Measurements from ENCODE around the gene LMBR1.

DNA sequence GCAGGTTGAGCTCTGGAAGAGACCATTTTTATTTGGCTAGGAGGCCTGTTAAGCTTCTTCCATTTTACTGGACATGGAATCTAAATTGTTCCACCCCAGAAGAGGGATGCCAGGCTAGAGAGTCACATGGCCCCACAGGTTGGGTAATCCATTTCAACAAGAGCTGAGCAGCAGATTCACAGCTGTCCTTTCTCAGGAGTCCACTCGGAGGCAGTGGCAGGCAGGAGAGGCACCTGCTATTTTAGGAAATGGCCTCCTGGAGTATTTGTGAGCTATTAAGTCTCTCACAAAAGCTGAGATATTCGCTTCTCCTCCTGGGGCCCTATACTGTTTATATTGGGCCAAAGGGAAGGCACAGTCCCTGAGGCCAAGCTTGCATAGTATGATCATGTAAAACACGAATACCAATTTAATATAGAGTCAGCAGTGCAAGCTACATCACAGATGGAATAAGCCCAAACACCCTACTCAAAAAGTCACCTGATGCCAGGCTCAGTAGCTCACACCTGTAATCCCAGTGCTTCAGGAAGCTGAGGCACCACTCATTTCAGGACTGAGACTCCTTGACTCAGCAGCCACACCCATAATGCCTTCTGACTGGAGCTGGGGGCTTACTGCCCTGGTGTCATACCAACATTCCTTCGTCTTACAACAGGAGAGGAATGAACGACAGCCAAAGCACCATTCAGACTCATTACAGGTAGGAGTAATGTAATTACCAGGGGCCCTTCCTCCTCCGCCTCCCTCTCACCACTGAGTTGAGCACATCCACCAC lies 124.1 kb downstream of the LMBR1 start:
- TF ChIP-seq, protein P1, sequence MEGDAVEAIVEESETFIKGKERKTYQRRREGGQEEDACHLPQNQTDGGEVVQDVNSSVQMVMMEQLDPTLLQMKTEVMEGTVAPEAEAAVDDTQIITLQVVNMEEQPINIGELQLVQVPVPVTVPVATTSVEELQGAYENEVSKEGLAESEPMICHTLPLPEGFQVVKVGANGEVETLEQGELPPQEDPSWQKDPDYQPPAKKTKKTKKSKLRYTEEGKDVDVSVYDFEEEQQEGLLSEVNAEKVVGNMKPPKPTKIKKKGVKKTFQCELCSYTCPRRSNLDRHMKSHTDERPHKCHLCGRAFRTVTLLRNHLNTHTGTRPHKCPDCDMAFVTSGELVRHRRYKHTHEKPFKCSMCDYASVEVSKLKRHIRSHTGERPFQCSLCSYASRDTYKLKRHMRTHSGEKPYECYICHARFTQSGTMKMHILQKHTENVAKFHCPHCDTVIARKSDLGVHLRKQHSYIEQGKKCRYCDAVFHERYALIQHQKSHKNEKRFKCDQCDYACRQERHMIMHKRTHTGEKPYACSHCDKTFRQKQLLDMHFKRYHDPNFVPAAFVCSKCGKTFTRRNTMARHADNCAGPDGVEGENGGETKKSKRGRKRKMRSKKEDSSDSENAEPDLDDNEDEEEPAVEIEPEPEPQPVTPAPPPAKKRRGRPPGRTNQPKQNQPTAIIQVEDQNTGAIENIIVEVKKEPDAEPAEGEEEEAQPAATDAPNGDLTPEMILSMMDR (IDR thresholded peaks at IDR 0.05; ENCODE audit: poor library complexity) = no peak
- no peak for TF ChIP-seq EZH2 (IDR thresholded peaks at IDR 0.05; ENCODE audit: borderline replicate concordance)
- TF ChIP-seq EZH2phosphoT487 (IDR thresholded peaks at IDR 0.05; ENCODE audit: low read depth, severe bottlenecking, unreplicated experiment) = no peak
